ENCODE data around the gene AP2A2.
A peak's percentile ranks its signal among the peaks of the same experiment; 100 is the strongest.

AP2A2 gene

DNA sequence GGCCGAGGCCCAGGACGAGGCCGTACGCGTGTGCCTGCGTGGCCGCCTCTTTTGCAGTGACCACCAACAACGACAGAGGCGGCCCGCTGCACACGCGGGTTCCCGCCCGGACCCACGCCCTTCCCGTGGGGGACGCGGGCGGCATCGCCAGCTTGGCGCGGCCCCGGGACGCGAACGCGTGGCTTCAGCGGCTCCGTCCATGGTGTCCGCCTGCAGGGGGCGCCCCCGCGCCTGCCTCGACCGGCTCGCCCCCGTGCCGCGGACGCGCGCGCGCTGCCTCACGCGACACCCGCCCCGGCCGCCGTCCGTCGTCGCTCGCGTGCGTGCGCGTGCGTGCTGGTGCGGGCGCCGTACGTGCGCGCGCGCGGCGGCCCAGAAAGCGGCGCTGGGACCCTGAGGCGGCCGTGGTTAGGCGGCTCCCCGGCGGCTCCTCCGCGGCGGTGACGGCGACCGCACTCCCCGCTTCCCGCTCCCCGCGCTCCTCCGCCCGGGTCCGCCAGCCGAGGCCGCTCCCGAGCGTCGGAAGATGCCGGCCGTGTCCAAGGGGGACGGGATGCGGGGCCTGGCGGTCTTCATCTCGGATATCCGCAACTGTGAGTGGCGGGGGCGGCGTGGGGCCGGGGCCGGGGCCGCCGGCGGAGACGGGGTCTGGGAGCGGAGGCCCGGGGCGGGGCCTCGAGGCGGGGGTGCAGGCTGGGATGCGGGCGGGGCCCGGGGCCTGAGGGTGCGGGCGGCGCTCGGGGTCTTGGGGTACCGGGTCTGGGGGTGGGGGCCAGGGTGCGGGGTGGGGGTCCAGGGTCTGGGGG, at the start of gene AP2A2:
TSS of gene AP2A2 (plus strand) at position 375 of the 806 bp plus-strand sequence. CDS start at position 527, 152 bp downstream.
- DNase-seq = peak; percentile 98

DNA sequence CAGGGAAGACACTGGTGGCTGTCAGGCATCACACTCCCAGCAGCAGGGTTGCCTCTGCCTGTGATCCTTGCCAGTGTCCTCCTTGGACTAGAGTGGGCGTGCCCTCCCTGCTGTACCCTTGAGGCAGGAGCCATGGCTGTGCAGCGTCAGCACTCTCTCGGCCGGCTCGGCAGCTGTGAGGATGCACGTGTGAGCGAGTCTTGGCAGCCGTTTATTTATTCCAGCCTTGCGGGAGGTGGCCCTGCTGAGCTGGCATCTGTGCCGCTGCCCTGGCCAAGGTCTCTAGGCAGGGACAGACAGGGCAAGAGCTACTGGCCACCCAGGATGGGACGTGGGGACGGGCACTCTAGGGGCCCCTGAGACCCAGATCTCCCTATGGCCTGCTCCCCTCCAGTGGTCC, 49.1 kb upstream of the AP2A2 start:
- no peak for DNase-seq

DNA sequence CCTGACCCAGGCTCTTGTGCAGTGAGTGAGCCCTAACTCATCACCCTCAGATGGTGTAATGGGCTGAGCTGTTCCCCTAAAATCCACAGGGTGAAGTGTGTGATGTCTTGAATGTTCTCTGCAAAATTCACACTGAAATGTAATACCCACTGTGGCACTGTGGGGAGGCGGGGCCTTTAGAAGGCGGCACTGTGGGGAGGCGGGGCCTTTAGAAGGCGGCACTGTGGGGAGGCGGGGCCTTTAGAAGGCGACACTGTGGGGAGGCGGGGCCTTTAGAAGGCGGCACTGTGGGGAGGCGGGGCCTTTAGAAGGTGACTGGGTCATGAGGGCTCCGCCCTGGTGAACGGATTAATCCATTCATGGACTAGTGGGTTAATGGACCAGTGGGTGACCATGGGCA, 48.1 kb upstream of the AP2A2 start:
- DNase-seq = no peak

DNA sequence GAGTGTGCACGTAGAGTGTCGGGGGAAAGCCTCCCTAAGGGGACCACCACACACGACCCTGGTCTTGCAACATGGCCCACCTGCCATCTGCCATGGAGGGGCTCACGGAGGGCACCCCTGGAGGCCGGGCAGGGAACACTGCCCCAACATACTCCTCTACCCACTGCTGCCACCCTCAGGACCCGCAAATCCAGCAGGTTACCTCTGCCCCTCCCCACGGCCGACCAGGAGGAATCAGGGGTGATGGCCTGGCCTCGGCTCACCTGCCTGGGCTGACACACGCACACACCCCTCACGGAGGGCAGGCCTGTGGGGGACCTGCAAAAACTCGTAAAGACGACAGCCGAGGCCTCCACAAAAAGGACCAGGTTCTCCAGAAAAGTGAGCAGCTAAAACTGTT, 45.2 kb upstream of the AP2A2 start:
- no peak for DNase-seq

DNA sequence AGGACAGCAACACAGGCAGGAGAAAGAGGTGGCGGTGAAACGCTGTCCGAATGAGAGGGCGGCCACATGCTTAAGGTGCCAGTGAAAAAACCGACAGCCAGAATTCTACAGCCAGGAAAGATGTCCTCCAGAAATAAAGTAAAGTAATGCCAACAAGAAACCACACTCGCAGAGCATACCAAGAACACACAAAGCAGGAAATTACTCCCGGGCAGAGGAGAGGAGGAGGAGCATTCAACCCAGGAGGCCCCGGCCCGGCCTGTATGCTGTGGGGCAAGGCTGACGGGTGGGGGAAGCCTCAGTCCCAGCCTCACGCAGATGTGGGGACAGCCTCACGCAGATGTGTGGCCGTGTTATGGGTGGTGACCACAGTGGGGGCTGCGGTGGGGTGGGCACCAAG, 43.1 kb upstream of the AP2A2 start:
- DNase-seq = no peak

DNA sequence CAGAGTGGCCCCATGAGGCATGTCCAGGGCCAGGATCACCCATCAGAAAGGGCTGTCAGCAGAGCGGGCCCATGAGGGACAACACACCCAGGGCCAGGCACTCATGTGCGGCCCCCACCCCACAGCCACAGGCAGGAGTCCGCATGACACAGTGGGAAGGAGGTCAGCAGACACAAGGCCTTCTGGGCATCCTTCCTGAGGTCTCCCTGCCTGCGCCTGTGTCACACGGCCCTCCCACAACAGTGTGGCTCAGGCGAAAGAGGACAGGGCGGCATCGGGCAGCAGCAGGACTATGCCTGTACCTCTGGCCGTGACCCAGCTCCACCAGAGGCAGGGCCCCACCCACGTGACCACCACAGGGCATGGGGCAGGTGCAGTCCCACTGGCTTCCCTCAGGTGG, 42.1 kb upstream of the AP2A2 start:
- DNase-seq = no peak

DNA sequence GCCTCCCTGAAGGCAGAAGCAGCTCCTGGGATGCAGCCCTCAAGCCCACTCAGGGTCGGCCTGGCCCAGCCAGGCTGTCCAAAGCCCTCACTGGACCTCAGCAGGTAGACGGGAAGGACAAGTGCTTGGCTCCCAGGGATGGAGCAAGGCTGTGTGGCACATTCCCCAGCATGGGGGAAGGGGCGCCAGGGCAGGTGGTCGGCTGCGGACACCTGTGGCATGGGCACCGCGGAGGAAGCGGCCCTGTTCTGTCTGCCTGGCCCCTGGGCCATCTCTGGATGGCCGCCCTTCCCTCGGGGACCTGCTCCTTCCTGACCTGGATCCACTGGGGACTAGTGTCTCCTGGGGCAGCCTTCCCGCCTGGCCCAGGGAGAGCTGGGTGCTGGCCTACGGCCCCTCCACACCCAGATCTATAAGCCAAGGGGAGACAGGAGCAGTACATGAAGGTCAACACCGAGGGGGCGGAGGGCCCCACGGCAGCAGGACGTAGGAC, 41.0 kb upstream of the AP2A2 start:
- DNase-seq = no peak

DNA sequence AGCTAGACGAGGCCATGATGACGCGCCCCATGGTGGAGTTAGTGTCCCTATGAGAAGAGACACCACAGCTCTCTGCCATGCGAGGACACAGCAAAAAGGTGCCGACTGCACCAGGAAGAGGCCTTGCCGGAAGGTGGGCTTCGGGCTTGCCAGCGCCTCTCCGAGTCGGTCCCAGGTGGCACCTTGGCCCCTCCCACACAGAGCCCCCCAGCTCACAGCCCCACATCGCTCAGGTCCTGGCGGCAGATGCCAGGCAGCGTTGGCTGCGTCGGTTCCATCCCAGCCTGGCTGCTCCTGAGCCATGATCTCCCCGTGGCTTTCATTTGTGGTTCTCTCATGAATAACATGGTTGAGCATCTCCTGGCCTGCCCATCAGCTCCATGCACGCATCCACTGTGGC, 39.1 kb upstream of the AP2A2 start:
- DNase-seq = no peak

DNA sequence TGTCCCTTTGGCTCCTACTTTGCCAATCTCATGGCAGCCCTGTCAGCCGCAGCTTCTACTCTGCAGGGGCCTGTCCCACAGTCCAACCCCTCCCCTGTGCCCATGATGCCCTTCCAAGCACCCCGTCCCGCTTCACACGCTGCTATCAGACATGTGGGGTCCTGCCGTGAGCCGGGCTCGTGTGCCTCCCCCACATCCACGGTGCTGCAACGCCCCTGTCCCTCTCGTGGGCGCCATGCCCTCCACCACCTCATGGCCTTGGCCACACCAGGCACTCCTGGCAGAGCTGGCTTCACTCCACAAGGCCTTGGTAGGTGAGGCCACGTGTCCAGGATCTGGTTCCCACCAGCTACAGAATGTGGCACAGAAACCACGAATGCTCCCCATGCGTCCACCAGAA, 38.1 kb upstream of the AP2A2 start:
- DNase-seq = no peak

DNA sequence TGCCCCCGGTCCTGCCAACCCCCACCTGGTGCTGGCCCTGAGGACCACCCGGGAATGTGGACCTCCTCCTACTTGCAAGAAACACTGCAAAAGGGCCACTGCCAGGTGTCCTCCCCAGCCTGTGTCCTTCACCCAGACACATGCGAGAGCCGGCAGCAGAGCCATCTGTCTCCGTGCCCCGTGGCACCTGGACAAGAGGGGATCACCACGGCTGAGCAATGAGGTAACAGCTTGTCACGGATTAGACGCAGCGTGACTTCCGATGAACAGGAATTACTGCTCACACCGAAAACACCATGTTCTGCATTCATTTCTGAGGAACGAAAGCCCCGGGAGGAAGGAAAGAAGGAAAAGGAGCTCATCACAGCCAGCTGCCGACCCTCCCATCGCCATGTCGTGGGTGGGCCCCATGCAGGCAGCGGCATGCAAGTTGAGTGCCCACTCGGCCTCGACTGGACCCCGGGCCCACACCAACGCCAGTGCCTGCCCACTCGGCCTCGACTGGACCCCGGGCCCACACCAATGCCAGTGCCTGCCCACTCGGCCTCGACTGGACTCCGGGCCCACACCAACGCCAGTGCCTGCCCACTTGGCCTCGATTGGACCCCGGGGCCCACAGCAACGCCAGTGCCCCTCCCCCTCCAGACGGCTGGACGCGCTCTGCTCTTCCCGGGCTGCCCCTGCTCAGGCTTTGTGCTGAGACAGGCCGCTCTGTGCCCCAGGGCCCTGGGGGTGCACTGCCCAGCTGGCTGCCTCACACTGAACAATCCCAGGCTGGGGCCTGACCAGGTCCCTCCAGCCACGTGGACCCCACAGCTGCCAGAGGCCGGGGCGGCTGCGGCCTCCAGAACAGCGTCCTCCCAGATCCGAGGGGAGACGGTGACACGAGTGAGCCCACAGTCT, 37.1 kb upstream of the AP2A2 start:
- DNase-seq = no peak

DNA sequence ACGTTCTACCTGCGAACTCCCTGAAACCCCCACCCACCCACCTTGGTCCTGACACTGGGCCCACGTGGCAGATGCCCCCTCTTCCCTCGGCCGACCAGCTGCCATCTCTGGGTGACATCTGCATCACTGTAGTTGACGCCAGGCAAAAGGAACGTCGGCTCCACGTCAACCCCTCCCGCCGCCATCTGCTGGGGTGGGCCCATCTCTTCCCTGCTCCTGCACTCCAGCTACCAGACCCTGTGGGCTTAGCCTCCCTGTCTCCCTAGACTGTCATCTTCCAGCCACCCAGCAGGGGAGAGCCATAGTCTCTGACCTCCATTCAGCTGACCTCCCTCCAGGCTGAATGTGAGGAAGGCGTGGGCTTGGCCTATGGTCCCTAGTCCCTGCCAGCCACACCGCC, 36.4 kb upstream of the AP2A2 start:
- no peak for DNase-seq

DNA sequence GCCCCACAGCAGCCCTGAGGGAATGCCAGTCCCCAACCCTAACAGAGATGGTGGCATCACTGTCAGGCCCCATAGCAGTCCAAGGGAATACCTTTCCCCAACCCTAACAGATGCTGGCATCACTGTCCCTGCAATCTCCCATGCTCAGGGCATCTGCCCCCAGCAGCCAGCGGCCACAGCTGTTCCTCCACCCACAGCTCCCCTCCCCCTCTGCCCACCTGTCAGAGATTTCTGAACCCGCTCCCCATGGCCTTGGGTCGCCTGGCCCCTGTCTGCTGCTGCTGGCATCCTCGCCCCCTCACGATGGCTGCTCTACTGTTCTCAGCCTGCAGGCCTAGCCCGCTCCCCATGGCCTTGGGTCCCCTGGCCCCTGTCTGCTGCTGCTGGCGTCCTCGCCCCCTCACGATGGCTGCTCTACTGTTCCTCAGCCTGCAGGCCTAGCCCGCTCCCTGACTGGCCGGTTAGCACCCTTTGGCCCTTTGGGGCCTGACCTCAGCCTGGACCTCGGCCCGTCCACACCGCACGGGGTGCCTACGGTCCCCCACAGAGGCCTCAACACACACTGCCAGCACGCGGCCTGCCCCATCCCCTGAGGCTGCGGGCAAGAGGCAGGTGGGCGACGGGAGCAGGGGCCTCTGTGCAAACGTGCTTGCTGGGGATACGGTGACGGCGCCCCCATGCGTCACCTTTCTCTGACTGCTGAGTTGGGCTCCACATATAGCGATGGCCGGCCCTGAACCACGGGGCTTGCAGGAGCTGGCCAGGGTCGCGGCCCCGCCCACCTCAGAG, 35.8 kb upstream of the AP2A2 start:
- no peak for DNase-seq

DNA sequence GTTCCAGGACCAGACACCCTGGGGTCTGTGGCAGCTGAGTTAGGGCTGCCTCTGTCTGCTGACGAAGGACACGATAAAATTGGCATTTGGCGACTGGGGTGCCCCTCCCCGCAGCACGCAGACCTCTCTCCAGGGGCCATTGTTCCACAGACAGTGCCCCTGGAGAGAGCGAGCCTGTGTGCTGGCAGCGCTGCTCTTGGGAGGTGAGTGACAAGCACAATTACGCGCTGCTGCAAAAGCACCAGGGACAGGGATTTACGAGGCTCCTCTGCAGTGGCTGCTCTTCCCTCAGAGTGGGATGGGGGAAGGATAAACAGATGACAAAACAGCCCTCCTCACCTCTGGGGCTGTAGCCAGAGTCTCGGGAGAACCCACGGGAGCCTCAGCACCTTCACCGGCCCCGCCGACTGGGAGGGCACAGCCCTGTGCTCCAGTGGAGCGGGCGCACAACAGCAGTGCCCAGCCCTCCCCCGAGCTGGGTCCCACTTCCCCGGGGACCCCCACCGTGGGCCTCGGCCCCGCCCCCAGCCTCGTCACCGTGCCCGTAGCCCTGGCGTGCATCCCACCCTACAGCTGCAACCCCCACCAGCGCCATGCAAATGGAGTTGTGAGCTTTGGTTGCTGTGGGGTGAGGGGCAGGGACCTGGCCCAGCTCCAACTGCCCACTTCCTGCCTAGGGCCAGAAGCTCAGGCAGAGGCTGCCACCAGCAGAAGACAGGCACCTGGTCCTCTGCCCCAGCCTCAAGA, 34.7 kb upstream of the AP2A2 start:
- DNase-seq = no peak

DNA sequence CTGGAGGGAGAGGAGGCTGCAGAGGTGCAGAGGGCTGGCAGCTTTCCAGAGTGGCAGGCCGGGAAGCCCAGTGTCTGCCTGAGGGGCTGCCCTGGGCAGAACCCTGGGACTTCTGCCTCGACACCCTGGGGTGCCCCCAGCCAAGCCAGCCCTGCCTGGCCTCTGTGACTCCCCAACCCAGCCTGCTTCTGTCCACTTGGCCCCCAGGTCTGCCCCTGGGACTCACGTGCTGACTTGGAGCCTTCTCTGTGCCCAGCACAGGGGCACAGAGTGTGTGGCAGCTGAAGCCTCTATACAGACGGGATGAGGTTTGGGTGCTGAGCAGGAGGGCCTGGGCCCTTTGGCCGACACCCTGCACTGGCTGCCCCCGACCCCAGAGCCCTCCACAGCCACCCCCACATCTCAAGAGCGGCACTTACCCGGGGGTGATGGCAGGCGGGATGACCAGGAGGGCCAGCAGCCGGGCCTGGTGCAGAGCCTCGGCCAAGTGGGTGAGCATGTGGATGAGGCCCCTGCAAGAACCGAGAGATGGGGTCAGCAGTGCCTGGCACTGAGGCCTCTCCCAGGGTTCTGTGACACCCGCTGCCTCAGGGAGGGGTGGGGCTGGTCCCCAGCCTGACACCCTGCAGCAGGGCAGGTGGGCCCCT, 32.5 kb upstream of the AP2A2 start:
- DNase-seq = no peak

DNA sequence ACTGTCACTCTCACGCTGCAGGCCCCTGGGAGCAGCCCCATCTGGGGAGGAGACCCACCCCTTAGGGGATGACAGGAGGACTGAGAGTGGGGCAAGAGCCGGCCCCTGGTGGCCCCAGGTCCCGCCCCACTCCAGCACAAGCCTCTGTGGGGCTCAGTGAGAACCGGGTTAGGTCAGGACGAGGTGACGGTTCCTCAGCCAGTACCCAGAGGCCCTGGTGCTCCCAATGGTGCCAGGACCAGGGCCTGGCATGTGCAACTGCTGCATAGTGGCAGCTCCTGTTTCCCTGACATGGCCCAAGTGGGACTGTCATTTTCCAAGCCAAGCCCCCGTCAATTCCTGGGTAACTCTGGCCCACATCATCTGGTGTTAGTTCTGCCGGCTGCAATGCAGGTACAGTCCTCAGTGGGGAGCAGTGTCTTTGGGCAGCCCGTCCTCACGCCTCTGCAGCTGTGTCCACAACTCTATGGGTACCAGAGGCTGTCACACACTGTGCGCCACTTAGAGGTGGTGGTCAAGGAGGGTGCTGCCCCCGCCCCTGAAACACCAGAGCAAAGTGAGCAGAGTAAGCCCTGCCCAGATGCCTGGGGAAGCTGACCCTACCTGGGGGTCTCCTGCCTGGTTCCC, 31.0 kb upstream of the AP2A2 start:
- DNase-seq = no peak

DNA sequence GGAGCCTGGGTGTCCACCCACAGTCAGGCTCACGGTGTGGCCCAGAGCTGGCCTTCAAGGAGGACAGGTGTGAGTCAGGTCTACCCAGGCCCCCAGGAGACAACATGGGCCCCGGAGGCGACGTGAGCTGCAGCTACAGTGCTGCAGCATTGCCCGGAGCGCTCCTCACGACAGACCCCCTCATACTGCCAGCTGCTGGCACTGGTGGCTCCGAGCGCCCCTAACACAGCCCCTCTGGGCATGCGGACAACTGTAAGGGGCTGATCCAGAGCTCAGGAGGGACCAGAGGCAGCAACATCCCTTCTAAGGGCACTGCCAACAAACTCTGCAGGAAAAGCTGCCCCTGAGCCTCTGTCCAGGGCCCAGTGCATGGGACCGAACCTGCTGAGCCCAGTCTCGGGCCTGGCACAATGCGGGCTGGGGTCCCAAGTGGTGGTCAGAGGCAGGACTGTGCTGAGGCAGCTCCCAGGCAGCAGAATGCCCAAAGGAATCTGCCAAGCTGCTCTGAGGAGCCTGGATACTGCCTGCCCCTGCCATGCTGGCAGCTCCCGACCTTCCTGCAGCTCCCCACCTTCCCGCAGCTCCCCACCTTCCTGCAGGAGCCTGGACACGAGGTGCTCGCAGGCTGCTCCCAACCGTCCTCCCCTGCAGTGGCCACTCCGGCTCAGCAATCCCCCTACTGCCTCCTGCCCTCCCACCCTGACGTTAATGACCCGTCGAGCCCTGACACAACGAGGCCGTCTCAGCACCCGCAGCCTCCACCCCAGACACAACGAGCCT, 30.1 kb upstream of the AP2A2 start:
- no peak for DNase-seq

DNA sequence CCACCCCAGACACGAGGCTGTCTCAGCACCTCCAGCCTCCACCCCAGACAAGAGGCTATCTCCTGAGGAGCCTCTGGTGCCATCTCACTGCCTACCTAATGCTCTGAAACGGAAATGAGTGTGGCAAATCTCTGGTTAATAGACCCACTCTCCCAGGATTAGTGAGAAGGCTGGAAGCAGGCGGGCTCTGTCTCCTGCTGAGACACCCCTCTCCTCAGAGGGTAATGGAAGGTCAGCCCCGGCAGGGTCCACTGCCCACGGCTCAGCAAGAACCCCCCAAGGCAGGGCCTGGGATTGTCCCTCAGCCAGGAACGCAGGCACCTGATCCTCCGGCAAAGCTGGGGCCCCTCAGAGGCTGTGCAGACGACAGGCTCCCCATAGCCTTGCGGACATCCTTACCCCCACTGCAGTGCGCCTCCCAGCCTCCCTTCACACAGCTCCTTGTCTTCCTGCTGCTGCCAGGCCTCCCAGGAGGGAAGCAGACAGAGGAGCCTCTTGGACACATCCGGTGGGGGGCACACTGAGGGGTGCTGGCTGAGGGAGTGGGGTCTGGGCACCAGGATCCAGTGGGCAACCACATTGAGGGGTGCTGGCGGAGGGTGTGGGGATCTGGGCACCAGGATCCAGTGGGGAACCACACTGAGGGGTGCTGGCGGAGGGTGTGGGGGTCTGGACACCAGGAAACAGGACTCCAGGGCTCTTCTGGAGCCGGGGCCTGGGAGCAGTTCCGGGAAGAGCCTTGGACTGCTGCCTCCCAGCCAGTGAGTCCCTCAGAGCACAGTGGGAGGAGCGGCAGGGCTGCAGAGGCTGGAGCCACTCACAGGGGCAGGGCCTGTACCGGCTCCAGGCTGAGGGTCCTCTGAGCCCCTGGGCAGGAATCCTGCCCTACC, 28.2 kb upstream of the AP2A2 start:
- no peak for DNase-seq

DNA sequence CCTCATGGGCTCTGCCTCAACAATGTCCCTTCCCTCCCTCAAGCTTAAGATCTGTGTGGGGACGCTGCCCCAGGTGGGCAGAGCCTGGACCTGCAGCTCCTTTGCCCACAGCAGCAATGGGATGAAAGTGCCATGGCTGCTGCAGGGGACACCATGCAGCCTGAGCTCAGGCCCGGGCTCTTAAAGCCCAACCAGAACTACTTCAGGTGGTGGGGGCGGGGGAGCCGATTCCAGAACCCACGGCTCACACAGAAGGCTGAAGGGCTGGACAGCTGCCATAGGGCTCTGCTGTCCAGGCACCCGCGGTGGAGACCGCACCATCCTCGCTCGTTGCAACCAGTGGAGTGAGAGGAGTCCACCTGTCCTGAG, 27.5 kb upstream of the AP2A2 start:
- DNase-seq = peak; percentile 66

DNA sequence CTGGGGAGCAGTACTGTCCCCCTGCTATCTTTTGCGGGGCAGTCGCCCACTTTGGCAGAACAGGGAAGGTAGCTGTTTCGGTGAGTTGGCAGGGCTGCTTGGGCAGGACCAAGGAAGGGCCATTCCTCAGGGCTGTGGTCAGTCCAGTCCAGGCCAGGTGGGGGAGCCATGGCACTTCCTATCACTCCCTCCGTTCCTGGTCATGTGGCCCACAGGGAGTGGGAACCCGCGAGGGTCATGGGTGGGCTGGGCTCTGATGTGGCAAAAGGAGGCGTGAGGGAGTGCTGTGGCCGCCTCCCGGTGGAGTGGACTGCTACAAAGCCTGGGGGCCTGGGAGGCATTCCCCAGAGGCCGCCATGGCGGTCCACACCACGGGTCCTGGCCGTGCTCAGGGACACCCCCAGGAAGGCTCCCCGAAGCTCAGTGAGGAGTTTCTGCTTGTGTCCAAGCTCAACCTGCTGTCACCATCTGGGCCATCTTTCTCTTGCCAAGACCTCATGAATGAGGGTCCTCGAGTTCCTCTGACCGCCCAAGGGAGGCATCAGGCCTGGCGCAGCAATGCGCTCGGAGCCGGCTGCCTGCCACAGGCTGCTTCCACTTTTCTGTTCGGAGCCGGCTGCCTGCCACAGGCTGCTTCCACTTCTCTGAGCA, 27.0 kb upstream of the AP2A2 start:
- no peak for DNase-seq

All from 8988T (cell line).